Measurements from ENCODE around the gene MIEN1. TPM values are rescaled to one million over a fixed set of nuclear protein-coding genes. Genes with fewer than 3 reads are reported as not detected.

Gene MIEN1
- total and polyA plus RNA-seq, 8 donors, result 9.3 to 312 (median 114) TPM

DNA sequence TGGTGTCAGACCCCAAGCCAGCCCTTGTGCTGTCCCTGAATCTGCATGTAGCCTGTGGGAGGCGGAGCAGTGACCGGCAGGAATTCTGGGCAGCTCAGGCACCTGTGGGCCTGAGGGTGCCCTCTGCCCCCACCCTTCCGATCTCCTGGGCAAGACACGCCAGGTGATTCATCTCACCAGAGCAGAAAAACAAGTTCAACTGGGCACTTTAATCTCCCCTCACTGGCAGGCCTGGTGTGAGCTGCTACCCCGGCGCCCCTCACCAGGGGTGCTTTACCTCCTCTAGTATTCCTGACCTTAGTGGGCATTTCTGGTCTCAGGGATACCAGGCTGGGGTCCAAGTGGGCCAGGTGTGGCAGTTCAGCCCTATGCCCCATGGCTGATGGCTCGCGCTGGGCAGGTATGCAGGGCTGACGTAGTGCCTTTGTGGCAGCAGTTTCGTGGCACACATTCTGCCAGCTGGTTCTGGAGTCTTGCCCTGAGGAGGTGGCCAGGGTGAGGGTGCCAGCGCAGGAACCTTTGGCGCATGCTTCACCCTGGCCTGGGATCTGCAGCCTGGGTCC, 24.5 kb downstream of the MIEN1 start:
- intact Hi-C loops (cut with DNase I; ENCODE audit: low total_unique reads), result no loop called here
- Histone ChIP-seq H3K27me3 (peaks cover 0 to 6% (median 0%) of the 10 kb centered on the region in 3 donors), H3K9me3 (no peaks in the 10 kb centered on the region), H3K4me3 (no peak overlapping the region), H3K27ac (peak overlapping the region; percentile 85 to 95 (median 92)), H3K4me1 (peaks cover 57 to 77% (median 67%) of the 10 kb centered on the region in 4 donors), H3K36me3 (peaks cover 19 to 44% (median 40%) of the 10 kb centered on the region in 4 donors)
- TF ChIP-seq POLR2AphosphoS5 (IDR thresholded peaks at IDR 0.05), result peak in 2 of 3 donors; percentile 57 to 82
- TF ChIP-seq POLR2A (IDR thresholded peaks at IDR 0.05), result no peak
- TF ChIP-seq, protein P1, sequence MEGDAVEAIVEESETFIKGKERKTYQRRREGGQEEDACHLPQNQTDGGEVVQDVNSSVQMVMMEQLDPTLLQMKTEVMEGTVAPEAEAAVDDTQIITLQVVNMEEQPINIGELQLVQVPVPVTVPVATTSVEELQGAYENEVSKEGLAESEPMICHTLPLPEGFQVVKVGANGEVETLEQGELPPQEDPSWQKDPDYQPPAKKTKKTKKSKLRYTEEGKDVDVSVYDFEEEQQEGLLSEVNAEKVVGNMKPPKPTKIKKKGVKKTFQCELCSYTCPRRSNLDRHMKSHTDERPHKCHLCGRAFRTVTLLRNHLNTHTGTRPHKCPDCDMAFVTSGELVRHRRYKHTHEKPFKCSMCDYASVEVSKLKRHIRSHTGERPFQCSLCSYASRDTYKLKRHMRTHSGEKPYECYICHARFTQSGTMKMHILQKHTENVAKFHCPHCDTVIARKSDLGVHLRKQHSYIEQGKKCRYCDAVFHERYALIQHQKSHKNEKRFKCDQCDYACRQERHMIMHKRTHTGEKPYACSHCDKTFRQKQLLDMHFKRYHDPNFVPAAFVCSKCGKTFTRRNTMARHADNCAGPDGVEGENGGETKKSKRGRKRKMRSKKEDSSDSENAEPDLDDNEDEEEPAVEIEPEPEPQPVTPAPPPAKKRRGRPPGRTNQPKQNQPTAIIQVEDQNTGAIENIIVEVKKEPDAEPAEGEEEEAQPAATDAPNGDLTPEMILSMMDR (IDR thresholded peaks at IDR 0.05), result peak in 1 of 7 experiments; percentile 10
- WGBS, 5 donors, result 33 to 62% (median 43%) methylated on average over 6 to 12 of the region's 12 CpGs
- peak; percentile 87 to 91 for DNase-seq

DNA sequence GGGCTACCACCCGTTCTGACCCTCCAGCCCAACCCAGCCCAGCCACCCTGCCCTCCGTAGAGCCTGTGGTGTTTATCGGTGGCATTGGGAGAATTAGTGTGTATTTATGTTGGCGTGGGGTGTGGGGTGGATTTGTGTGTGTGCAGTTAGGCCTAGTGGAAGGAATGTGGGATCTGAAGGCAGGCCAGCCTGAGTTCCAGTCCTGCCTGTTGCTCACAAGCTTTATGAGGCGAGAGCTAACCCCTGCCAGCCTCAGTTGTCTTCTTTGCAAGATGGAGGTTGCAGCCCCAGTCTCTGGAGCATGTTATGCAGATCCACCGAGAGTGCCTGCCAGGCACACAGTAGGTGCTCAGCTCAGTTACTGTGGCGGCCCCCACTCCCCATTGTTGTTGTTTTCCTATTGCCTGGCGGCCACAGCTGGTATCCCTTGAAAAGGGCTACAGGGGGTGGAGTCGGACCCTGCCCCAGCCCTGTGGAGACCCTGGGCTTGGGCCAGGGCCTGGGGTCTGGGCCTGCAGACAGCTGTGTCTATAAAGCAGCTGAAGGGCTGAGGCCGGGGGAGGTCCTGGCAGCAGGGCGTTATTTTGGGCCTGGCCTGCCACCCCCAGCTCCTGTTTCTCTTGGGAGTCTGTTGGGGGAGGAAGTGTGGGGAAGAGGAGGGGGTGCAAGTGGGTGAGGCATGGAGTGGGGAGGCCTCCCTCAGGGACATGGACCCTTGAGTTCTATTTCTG, 25.3 kb downstream of the MIEN1 start:
- Histone ChIP-seq H3K4me3 (peak overlapping the region in 1 of 4 donors; percentile 26), H3K9me3 (no peaks in the 10 kb centered on the region), H3K36me3 (peaks cover 19 to 35% (median 31%) of the 10 kb centered on the region in 4 donors), H3K4me1 (peaks cover 58 to 85% (median 72%) of the 10 kb centered on the region in 4 donors), H3K27ac (peak overlapping the region; percentile 85 to 95 (median 92)), H3K27me3 (peaks cover 0 to 15% (median 5%) of the 10 kb centered on the region in 3 donors)
- peak; percentile 56 to 77 for DNase-seq
- TF ChIP-seq, protein P1 (IDR thresholded peaks at IDR 0.05), result peak in 5 of 7 experiments; percentile 7 to 71 (median 43)
- TF ChIP-seq EP300 (IDR thresholded peaks at IDR 0.05) (no peak), POLR2A (IDR thresholded peaks at IDR 0.05) (no peak), POLR2AphosphoS5 (IDR thresholded peaks at IDR 0.05) (peak in 2 of 3 donors; percentile 35 to 71)
- intact Hi-C loops (cut with DNase I; ENCODE audit: low total_unique reads), result no loop called here
- WGBS, 5 donors, result 15 to 41% (median 27%) methylated on average over 8 to 11 of the region's 11 CpGs

DNA sequence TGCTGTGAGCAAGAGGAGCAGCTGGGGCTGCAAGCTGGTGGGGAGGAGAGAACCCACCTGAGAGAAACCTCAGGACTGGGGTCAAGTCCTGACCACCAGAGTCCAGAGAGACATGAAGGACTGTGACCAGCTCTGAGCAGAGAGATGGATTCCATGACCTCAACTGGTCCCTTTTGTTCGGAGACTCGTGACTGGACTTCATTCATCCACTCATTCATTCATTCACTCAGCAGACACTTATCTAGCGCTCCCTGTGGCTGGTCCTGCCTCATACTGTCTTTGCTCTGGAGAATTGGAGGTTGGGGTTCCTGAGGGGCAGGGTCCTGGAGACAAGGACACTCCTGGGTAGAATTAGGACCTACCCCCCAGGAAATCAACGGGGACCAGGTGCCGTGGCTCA, 26.4 kb downstream of the MIEN1 start:
- H3K4me3 ChIP-seq, result no peak overlapping the region
- no peaks in the 10 kb centered on the region for H3K9me3 ChIP-seq
- H3K36me3 ChIP-seq, result peaks cover 14 to 24% (median 20%) of the 10 kb centered on the region in 4 donors
- peak overlapping the region; percentile 85 to 95 (median 92) for H3K27ac ChIP-seq
- 66 to 88% (median 71%) methylated on average over 4 to 5 of the region's 5 CpGs for WGBS, 5 donors
- no peak for DNase-seq
- TF ChIP-seq POLR2AphosphoS5 (IDR thresholded peaks at IDR 0.05) (no peak), EP300 (IDR thresholded peaks at IDR 0.05) (no peak), POLR2A (IDR thresholded peaks at IDR 0.05) (no peak)
- TF ChIP-seq, protein P1 (IDR thresholded peaks at IDR 0.05), result no peak
- peaks cover 58 to 90% (median 79%) of the 10 kb centered on the region in 4 donors for H3K4me1 ChIP-seq
- peaks cover 0 to 20% (median 8%) of the 10 kb centered on the region in 3 donors for H3K27me3 ChIP-seq
- intact Hi-C loops (cut with DNase I; ENCODE audit: low total_unique reads), result no loop called here

All from stomach (tissue), 9 donors.